Gastroesophageal sphincter (tissue), 3 donors: ENCODE results near the gene SLC9A3.

Experiments
- CTCF ChIP-seq, 4 experiments: fragments of 200-600 bp in 2 of 4; fragments of 450-650 bp in 2 of 4; sonication (generic) in 1 of 4; IDR thresholded peaks; one replicate each; pipeline ENCODE4 v1.5.1; 2017 to 2019; ENCODE audit warnings: antibody characterized with exemption in 4 of 4, mild to moderate bottlenecking in 2 of 4, moderate library complexity in 2 of 4
- EP300 ChIP-seq: sonication (generic); formaldehyde crosslinking; IDR thresholded peaks from one replicate; pipeline ENCODE4 v1.6.1; 2017; ENCODE audit warnings: antibody characterized with exemption, mild to moderate bottlenecking
- POLR2A ChIP-seq, 2 donors: fragments of 450-650 bp; IDR thresholded peaks; one replicate each; pipeline ENCODE4 v1.6.1; 2017; ENCODE audit warnings: antibody characterized with exemption in 2 of 2, mild to moderate bottlenecking in 2 of 2, moderate library complexity in 1 of 2
- POLR2AphosphoS5 ChIP-seq: sonication (generic); formaldehyde crosslinking; IDR thresholded peaks from one replicate; pipeline ENCODE4 v1.6.1; 2017; ENCODE audit warnings: antibody characterized with exemption

GRCh38 chr5:442335-443238 lies 81.7 kb downstream of the SLC9A3 start, which contains the start of gene EXOC3:
- TF ChIP-seq CTCF (IDR thresholded peaks at IDR 0.05) (peak in 1 of 4 experiments; percentile 8), EP300 (no peak), POLR2A (IDR thresholded peaks at IDR 0.05) (peak; percentile 79 to 81), POLR2AphosphoS5 (peak; percentile 93)
